NCI-H526 treated with DMSO at 0.1 percent for 48 hours (cell line): Measurements from ENCODE around the gene CERK.

Experiments
- DNase-seq: peaks from one replicate; lab custom pipeline; 2025; lab: John Stamatoyannopoulos, UW

The CERK gene

DNA sequence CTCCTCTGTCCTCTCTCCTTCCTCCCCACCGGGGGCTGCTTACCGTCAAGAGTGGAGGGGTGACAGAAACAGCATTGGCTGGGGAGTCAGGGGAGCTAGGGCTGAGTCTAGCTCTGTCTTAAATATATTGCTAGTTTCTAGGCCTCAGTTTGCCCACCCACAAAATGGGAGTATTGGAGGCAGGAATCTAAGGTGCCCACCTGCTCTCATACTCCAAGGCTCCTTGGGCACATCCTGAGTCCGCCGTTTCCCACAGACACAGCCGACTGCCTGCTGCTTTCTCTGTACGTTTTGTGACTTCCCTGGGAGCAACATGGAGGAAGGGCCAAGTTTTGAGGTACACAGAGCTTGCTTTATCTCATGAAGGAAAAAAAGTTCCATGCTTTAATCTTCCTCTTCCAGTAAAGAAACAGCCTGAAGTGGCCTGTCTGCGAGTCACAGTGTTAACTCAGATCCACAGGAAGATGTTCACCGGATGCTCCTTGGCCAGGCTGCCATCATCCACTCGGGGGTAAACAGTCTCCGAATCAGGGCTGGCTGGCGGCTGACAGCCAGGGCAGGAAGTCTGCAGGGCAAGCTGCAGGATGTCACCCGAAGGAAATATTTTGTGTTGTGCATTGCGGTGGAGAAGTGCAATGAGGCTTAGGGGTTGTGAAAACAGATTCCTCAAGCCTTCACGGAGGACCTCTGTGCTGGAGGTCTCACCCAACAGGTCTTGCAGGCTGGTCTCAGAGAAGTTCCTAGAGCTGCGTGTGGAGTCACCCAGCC lies 11.0 kb upstream of the CERK start:
- no peak for DNase-seq

DNA sequence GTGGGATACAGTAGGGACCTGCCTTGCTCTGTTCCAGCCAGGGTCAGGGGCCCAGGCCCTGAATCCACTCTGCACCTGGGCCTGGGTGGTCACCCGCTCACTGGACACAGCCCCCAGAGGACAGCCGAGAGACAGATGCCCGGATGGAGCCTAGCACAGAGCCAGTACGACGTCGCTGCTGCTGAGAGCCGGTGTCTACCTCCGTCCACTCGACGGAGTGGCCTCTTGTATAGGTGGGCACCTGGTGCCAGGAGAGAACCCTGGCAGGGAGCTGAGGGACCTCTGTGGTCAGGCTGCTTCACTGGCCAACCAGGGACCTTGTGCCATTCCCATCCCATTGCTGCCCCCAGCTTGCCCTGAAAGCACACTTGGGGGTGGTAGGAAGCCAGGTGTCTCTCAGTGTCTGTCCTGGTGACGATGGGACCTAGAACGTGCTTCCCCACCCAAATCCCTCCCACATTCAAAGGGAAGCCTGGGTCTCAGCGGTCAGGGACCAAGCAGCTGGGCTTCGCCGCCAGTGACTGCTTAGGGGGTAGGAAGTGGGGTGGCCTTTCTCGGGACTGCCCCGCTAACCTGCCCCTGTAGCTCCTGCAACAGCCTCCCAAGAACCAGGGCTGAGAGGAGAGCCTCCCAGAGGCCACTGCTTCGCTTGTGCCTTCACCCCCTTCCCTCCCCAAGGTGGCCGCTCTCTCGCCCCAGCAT lies 10.3 kb upstream of the CERK start:
- no peak for DNase-seq

DNA sequence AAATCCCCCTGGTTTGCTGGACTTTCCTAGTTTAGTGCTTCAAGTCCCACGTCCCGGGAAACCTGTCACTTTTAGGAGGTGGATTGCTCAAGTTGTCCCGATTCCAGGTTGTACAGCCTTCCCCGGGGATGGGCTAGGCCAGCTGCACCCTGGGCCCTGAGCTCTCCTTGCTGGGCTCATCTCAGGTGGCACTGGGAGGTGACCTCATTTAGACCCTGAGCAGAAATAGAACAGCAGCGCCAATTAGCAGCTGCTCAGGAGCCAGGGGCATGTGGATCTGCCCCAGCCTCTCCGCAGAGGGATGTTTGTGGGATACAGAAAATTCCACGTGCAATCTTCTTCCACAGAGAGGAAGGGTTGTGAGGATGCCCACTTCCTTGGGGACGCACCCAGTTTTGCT lies 9.6 kb upstream of the CERK start:
- DNase-seq: no peak

DNA sequence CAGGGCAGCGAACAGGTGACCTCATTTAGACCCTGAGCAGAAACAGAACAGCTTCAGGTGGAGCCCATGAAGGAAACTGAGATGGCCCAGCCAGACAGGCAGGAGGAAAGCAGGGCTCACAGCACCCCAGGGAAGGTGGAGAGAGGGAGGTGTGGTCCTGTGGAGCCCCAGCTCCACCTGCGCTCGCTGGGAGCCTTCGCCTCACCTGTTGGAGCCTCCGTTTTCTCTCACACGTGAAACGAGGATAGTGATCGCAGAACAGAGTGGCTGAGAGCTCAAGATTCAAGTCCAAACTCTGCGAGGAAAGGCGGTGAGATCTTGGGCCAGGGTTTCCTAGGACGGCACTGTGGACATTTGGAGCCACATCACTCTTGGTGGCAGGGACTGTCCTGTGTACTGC lies 8.6 kb upstream of the CERK start:
- DNase-seq: no peak

DNA sequence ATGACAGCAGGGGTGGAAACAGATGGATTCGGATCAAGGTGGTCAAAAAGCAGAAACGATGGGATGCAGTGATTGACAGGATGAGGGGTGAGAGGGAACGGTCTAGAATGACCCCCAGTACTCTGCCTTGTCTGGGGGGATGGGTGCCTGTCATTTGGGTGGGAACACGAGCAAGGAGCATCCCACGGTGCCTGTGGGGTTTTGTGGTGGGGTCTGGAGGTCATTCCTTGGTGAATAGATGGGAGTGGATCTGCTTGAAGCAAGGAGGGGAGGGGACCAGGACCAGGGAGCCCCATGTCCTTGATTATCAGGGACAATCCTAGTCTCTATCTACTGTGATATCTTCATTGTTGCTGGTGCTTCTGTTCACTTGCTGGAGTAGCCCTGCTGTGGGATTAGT lies 8.1 kb upstream of the CERK start:
- no peak for DNase-seq

DNA sequence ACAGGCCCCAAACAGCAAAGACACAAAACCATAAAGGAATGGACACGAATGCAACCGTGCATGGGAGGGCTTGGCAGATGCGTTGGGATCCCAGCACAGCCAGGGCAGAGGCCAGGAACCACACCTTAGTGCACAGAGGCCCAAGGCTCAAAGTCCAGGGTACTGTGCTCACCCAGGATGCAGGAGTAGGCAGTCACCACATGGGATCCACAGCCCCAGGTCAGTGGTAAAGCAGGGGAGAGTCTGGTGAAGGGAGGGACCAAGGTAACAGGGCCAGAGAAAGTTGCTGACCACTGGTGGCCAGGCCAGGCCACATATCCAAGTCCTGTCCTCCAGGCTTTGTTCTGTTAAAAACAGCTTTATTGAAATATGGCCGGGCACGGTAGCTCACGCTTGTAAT lies 6.5 kb upstream of the CERK start:
- no peak for DNase-seq

DNA sequence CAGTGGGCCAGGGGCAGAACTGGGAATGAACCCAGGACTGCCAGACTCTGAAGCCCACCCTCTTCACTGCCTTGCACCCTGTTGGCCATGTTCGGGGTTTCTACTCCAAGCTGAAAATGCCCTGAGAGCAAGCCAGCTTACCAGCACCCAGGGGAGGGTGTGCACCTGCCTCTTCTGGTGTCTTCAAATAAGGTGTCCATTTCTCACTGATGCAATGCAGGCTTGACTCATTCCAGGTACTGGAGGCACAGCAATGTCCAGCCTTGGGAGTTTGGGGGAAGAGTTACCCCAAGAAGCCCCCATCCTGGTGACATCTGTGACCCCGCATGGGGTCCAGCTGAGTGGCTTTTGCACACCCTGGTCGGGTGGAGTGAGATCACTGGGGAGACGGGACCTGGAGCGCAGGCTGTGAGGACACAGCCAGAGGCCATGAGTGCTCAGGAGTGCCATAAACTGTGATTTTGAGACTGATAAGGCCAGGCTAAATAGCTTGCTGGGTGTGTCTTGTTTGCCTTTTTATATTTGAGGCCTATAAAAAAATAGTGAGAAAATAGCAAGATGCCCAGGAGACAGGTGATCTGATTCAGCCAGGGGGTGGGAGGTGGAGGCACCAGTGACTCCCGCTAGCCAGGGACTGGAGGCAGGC lies 4.6 kb upstream of the CERK start:
- peak; percentile 37 for DNase-seq

DNA sequence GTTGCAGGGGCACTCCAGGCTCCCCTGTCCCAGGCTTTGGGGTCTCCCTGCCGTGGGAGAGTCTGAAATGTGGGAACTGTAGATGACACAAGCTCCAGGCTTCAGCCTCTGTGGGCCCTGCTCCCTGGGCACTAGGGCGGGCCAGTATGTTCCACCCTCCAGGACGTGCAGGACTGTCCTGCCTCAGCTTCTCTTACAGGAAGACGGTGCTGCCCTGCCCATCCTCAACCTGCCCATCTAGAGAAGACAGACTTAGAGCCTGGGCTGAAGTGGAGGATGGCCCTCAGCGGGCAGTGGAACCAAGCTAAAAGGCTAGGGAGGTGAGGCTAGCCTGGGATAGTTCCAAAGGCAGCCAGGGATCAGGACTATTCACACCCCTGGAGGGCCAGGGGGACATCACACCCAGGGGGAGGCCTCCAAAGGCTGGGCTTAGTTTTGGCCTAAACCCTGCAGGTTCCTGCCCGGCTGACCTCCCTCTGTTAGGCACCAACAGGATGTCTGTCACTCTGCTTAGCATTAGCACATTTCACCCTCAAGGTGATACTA lies 4.0 kb upstream of the CERK start:
- no peak for DNase-seq

DNA sequence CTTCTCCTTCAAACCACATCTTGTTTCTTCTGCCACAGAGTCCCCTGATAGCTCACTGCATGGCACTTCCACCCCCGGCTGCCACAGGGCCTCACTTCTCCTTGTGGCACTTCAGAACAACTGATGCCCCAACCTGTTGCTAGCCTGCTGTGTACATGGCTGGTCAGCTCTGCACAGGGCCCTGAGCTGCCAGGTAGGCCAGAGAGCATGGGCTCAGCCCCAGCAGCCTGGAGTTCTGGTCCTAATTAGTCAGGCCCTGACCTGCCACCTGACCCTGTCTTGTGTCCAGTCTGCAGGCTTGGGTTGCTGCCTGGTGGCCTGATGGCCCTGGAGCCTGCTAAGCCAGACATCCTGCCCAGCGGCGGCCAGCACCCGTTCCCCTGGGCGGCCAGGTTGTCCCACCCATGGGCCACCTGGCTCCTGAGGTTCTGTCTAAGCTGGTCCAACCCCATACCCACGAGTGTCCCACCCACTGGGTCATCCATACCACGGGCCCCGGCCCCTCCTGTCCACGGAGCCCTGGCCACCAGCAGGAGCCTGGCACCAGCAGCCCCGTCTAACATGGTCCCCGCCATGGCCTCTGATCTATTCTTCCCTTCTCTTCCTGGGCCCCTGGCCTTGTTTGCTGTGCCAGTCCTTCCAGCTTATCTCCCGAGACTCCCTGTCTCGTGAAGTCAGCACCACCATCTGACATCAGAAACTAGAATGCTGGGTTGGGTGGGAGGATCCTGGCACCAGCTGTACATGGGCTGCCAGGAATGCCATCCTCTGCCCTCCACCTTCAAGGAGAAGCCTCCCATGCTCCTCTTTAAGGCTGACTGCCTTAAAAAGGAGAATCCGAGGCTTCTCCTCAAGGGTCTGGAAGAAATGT lies 3.1 kb upstream of the CERK start:
- no peak for DNase-seq

DNA sequence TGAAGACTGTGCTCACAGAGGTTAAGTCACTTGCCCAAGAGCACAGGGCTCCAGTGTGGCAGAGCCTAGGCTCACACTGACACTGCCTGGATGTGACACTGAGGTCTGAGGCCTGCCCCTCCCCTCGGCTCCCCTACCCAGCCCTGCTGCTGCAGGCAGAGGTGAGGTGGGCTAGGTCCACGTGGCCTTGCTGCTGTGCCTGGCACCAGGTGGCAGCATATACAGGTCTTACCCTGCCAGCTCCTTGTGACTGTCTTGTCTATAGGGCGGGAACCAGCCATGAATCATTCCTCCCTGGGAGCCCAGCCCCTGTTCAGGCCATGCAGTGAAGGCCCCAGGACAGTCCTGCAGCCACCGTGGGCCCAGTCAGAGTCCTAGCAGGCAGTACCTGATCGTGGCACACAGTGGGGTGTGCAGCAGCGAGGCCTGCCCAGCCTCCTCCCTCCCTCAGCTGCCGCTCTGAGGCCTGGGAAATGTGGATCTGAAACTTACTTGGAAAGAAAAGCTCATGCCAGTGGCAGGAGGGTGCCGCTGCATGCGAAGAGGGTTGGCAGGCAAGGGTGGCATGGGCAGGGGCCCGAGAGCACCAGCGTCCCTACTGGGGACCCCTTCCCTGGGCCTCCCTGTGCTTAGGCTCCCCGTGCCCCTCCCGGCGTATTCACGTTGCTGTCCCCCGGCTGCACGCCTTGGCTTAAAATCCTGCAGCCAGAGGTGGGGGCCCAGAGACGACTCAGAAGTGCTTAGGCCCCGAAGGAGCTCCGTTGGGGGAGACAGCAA lies 1.2 kb upstream of the CERK start:
- DNase-seq: peak; percentile 31

DNA sequence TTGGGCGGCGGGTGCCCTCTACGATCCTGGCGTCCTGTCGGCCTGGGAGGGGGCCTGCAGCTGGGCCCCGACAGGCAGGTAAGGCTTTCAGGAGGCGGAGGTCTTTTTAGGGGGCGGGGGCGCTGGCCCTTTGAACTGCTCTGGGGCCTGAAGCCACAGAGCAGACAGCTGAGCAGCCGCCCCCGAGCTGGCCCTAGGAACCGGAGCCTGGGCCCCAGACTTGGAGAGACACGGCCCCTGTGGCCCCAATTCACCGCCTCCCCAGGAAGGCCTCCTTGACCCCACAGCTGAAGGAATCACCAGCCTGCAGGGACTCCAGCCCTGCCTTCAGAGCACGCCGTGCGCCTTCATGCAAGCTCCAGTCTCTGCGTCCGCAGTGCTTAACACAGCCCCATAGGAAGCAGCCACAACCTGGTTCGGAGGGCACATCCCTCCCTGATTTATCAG lies 618 bp upstream of the CERK start:
- DNase-seq: peak; percentile 31

DNA sequence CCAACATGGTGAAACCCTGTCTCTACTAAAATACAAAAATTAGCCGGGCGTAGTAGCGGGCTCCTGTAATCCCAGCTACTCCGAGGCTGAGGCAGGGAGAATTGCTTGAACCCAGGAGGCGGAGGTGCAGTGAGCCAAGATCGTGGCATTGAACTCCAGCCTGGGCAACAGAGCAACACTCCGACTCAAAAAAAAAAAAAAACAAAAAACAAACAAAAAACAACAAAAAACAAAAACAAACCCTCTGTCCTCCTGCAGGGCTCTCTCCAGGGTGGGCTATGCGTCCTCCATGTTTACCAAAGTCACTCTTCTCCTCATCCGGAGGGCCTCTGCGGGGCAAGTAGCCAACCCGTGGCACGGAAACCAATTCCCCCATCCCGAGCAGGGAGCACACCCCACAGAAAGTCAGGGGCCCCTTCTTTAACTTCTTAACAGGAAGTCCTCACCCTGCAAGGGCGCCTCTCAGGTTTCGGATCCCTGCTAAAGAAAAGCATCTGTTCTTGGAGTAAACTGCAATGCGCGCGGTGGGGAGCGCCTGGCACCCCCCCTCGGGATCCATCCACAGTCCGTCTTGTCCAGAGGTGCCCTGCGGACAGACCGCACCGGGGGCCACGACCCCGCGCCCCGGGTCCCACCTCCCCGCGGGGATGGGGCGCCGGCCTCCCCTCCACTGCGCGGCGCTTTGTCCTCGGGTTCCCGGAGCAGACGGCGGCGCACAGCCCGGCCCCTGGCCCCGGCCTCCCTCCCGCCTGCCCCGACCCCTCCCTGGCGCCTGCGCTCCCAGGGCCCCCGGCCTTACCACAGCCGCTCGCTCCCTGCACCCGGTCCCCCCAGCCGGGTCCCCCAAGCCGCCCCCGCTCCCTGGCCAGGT lies 712 bp downstream of the CERK start:
- no peak for DNase-seq

DNA sequence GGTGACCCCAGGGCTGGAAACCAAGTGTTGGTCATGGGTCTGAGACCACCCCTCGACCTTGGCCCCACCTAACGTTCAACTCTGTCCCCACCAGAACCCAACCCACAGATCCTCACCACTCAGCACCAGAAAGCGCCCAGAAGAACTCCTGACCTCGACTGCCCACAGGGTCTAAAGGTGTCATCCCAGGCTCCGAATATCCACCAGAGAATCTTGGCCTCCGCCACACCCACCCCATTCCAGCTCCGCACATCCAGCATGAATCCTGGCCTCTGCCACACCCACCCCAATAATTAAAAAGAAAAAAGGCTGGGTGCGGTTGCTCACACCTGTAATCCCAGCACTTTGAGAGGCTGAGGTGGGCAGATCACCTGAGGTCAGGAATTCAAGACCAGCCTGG lies 1.3 kb downstream of the CERK start:
- DNase-seq: no peak

DNA sequence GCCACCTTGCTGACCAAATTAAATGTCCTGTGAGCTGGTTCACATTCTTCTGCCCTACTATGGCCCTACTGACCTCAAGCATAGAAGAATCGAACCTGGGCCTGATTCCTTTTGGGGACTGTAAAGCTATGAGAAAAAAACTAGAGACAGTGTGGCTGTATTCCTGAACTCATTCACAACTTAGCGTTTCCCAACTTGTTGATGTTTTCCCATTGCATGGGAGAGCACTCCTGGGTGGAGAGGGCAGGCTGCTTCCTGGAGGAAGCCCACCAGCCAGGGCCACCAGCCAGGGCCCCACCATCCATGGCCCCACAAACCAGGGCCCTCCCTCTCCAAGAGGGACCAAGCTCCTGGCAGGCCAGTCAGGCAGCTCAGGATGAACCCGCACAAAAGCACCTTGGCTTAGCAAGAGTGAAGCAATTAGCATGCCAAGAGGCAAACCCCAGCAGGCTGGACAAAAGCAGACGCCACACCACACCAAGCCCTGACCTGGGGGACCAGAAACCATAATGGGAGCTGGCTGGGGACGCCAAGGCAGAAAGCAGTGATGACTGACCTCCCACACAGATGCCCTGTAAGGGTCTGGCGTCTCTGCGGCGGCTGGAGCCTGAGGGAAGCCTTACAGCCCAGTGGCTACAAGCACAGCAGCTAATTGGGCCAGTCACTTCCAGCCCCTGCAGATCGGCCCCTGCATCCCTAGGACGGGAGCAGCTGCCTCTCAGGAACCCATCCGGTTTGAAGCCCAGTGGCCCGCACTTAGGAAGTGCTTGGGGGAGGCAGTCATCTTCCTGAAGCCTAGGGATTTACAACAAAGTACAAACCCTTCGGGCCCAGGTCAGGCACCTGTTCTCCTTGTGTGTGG lies 2.1 kb downstream of the CERK start:
- DNase-seq: no peak

DNA sequence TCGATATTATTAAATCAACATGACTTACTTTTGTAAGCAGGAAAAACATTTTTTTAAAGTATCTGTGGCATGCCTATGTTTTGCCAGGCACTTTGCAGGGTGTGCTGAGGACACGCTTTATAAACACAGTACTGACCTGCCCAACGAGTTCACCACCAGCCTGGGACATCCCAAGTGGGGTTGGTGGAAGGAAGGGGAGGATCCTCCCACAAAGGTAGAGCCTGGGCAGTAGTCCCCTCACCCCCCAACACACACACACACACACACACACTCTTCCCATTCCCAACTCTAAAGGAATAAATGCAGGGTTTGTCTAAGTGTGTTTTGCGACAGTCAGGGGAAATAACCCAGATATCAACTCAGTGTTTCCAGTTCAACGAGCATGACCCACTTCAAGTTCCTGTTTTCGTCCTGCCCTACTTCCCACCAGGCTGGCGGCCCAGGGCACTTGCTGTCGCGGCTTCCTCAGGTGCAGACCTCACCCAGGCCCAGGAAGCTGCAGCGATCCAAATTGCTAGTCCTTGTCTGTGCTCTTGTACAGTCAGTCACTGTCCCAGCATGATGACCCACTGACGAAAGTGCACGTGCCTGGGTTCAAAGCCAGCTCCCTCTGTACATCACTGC lies 3.1 kb downstream of the CERK start:
- DNase-seq: peak; percentile 65

DNA sequence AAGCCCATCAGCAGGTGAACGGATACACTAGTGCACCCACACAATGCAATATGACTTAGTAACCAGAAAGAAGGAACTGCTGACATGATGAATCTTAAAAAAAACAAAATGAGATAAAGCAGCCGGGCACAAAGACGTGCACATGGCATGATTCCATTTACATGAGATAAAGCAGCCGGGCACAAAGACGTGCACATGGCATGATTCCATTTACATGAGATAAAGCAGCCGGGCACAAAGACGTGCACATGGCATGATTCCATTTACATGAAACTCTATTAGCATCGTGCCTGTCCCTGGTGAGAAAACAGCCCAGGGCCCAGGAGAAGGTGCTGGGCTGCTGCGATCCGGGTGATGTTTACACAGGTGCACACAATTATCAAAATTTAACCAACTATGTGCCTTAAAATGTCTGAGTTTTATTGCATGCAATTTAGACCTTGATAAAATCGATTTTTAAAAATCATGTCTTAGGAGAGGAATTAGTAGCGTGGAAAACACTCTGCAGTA lies 3.8 kb downstream of the CERK start:
- peak; percentile 65 for DNase-seq

DNA sequence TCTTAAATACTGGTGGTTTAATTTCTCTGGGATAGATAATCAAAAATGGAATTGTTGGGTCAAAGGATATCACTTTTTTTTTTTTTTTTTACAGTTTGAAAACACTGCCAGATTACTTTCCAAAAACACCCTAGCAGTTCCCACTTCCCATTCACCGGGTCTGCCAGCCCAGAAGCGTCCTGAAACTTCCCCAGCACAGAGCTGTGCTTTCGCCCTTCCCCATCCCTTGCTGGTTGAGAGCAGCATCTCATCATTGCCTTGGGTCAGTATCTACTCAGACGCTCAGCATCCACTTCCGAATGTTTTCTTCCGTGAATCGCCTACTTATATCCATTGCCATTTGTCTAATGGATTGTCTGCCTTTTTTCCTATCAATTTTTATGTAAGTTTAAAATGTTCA lies 5.5 kb downstream of the CERK start:
- no peak for DNase-seq

DNA sequence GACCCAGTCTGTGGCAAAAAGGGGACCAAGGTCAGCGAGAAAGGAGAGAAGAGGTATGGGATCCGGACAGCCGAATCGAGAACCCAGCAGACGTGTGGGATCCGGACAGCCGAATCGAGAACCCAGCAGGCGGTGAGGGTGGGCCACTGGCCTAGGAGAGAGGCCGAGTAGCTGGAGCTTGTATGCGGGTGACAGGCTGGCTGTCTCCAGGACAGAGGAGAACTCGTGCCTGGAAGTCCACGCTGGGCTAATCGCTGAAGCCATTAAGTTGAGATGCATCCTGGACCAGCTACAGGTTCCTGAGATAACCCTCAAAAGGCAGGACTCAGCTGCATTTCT lies 6.0 kb downstream of the CERK start:
- no peak for DNase-seq
